HG03108 (cell line): ENCODE measurements around the gene ZBTB18.
"Not testable (repeated sequence)": the region's sequence is repeated elsewhere in the genome, so short reads cannot be mapped to it uniquely, and the experiment has no call there.

Experiments used
- ATAC-seq: cut with Tn5 transposase; IDR thresholded peaks from one replicate; pipeline ENCODE4 v1.9.1; 2021; ENCODE audit warnings: moderate library complexity; ENCODE audit not compliant: unreplicated experiment

The ZBTB18 gene

GRCh38 chr1:244050835-244051444 lies at the start of gene ZBTB18:
Gene ZBTB18, plus strand, starts transcription at chr1:244051283. Its CDS starts 149 bp downstream, at chr1:244051432.
- no peak for ATAC-seq

DNA sequence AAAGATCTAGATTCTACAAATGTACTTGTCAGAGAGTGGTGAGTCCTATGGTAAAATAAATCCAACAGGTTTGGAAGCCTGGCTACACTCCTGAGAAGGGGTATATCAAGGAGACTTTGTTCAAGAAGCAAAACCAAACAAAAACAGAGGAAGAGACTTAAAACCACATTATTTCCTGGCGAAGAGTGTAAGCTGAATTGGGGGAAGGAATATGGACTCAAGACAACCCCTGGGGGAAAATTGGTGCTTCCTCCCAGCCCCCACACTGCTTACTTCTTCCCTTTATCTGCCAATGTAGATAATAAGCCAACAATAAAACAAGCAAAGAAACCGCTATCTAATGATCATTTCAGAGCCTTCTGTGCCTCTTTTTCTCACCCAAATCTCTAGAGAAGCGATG lies 48.4 kb upstream of the ZBTB18 start:
- no peak for ATAC-seq

- ATAC-seq, result no peak
These were observed 45.6 kb upstream of the ZBTB18 start for GRCh38 chr1:244005455-244005854.

DNA sequence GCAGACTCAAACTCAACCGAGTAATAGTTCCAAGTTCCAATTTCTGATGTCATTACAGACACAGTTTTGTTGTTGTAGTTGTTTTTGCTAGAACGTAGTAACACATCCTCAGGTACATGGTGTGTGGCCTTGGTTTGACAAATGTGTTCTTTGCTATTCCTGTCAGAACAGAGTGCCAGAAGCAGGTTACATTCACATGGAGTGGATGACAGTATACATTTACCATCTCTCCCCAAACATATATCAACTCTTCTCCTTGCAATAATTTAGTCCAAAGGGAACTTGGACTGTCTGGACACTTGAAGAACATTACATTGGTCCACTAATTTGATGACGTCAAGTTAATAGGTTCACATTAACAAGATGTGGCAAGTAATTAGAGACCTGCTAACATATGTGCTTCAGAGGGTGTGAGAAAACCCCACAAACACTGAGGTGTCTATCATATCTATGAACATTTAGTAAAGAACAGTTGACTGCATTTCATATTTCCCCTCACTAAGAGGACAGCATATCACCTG lies 44.6 kb upstream of the ZBTB18 start:
- ATAC-seq, result no peak

DNA sequence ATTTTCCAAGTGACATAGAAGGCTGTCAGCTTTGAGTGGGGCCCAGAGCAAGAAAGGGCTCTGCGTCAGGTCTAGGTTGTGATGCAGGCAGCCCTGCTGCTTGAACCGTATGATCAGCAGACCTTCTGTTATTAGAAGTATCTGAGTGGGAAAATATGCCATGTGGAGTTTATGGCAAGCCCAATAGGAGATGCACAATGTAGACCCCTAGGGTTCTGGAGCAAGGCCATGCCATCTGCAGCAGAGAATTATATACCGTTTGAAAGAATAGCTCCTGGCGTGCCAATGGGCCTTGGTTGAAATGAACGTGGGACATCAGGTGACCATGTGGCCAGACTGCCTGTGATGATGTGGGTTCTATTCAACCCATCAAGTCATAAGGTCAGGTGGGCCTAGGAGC lies 44.1 kb upstream of the ZBTB18 start:
- ATAC-seq, result no peak

DNA sequence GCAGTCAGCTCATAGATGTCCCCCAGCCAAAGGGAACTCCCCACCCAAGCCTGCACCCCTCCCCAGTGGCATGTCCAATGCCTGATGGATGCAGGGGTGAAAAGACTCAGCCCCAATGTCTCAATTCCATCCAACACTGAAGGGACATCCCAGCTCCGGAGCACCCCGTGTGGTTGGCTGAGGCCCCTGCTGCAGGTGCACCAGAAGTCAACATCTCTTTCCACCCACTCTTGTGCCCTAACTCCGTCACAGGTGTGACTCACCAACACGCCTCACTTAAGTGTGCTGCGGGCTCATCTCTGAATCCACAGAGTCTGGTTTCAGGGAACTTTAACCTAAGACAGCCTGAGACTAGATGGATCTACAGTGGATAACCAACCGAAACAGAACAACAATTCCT lies 40.9 kb upstream of the ZBTB18 start:
- no peak for ATAC-seq

GRCh38 chr1:244010703-244011123 lies 40.4 kb upstream of the ZBTB18 start:
- ATAC-seq, result no peak

DNA sequence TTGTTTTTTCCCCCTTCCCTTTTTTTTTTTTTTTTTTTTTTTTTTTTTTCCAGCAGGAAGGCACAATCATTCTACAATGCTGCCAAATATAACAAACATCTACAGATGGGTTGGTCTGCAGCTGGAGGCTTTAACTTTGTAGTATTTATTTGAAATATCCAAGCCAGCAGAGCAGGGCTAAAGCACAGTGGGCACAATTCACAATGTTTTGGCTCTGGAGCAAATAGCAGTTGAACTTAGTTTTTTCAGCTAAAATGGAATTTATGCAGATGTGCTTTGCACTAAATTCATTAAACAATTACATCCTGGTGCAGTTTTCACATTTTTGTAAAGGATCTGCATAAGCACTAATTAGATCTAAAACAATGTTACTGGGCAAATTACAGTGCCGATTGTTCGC lies 39.8 kb upstream of the ZBTB18 start:
- ATAC-seq, result no peak

GRCh38 chr1:244011786-244012185 lies 39.3 kb upstream of the ZBTB18 start:
- ATAC-seq, result no peak

DNA sequence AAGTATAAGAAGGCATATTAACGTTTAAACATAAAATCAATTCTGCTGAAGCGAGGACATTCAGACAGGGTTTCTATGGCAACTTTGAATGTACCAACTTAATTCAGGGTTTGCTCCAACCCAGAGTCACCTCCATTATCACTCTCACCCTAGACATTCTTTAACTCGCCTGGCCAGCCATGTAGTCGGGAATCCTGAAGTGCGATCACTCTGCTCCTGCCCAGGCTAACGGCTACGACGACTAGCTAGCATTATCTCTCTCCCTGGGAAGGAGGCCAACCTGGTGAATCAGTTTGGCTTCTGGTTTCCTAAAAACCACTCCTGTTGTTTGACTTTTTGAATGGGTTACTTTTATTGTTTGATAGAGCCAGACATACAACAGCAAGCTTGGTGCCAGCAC lies 38.9 kb upstream of the ZBTB18 start:
- ATAC-seq, result no peak

DNA sequence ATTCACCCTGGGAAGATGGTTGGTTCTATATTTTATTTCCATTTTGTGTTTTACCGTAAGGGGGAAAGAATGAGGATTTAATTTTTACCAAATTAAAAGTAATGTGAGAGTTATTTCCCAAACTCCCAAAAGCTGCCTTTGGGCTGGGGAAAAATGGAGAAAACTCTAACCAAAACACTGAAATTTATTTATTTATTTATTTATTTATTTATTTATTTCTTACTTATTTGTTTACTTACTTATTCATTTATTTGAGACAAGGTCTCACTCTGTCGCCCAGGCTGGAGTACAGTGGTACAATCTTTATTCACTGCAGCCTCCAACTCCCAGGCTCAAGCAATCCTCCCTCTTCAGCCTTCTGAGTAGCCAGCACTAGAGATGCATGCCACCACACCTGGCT lies 38.0 kb upstream of the ZBTB18 start:
- ATAC-seq, result no peak

GRCh38 chr1:244014862-244015261 lies 36.2 kb upstream of the ZBTB18 start:
- not testable (repeated sequence) for ATAC-seq

DNA sequence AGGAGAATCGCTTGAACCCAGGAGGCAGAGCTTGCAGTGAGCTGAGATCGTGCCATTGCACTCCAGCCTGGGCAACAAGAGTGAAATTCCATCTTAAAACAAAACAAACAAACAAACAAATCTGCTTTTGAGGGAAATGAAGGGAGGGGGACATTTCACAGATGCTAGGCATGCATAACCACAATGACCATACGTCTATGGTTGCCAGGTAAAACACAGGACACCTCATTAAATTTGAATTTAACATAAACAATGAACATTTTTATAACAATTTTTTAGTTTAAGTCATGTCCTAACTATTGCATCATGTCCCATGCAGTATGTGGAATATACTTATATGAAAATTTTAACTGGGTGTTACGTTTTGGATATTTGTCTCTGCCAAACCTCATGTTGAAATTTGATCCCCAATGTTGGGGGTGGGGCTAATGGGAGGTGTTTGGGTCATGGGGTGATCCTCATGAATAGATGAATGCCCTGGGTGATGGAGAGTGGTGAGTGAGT lies 31.0 kb upstream of the ZBTB18 start:
- no peak for ATAC-seq

DNA sequence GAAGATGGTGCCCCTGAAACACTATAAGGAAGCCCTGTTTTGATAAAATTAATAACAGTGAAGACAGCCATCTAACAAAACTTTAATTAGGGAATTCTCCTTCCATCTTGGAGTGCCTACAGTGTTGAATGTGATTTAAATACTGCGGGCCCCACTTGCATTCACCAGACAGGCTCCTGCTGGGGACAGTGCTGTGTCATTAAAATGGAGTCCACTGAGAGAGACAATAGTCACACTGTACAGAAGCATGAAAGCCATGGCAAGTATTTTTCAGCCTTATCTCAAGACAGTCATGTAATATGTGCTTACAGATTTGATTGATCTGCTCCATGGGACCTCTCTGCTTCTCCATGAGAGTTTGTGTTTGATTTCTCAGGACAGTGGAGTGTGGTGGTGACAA lies 29.7 kb upstream of the ZBTB18 start:
- ATAC-seq, result no peak

- ATAC-seq, result no peak
These were observed 28.8 kb upstream of the ZBTB18 start for GRCh38 chr1:244022311-244022710.

GRCh38 chr1:244022864-244023440 lies 28.1 kb upstream of the ZBTB18 start:
- no peak for ATAC-seq

- no peak for ATAC-seq
These were observed 23.5 kb upstream of the ZBTB18 start for GRCh38 chr1:244027491-244028145.

GRCh38 chr1:244028701-244029100 lies 22.4 kb upstream of the ZBTB18 start:
- ATAC-seq, result no peak

- ATAC-seq, result no peak
These were observed 22.0 kb upstream of the ZBTB18 start for GRCh38 chr1:244029124-244029523.

DNA sequence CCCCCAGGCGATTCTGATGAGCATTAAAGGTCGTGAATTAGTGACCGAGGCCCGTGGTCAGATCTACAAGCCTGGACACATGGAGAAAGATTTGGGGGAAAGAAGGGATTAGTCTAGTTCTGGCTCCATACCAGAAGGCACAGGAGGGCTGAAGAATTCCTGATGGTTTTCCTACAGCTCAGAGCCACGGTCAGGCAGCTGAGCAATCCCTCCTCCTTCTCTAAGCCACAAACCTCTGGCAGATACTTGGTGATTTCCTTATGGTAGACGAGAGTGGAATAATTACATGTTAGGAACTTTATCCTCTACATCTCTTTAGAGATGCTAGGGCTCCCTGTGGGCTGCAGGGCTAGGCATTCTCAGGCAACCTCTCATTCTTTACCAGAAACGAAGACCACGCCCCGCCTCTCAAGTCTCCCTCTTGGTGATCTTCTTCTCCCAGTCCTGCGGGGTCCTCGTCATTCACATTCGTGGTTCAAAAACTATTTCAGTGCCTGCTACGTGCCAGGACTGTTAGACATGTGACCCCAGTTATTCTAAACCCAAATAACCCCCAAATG lies 20.5 kb upstream of the ZBTB18 start:
- ATAC-seq, result no peak

DNA sequence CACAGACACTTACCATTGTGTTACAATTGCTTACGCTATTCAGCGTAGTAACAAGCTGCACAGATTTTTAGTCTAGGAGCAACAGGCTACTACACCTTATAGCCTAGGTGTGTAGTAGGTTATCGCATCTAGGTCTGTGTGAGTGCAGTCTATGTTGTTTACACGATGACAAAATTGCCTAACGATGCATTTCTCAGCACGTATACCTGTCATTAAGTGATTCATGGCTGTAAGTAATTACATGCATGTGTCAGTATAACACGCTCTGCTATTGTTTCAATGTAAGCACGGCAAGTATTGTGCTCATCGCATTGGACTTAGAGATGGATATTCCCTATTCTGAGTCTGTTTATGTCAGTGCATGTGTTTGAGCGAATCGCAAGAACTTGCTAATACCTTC lies 15.7 kb upstream of the ZBTB18 start:
- no peak for ATAC-seq

GRCh38 chr1:244037252-244037651 lies 13.8 kb upstream of the ZBTB18 start:
- ATAC-seq, result no peak
